Tibial artery (tissue), 4 donors: ENCODE measurements around the gene F12.

Source experiments
- DNase-seq, 2 donors: peaks; one replicate each; pipeline ENCODE4 v3.0.0-alpha.2; 2019
- H3K27ac ChIP-seq, 2 donors: fragments of 200-600 bp; sonication (generic) in 1 of 2; 1 replicate in 1 of 2; 2 replicates in 1 of 2; pipeline ENCODE4 v1.5.1; 2018 to 2019; ENCODE audit warnings: mild to moderate bottlenecking in 1 of 2
- H3K27me3 ChIP-seq, 2 donors: fragments of 200-600 bp; sonication (generic) in 1 of 2; one replicate each; pipeline versions ENCODE4 v1.5.1 to v1.6.0; 2016 to 2019
- H3K36me3 ChIP-seq, 3 donors: fragments of 200-600 bp; sonication (generic) in 2 of 3; one replicate each; pipeline ENCODE4 v1.5.1; 2016 to 2019; ENCODE audit warnings: mild to moderate bottlenecking in 2 of 3
- H3K4me1 ChIP-seq, 4 donors: fragments of 200-600 bp; sonication (generic) in 2 of 4; 1 replicate in 3 of 4; 2 replicates in 1 of 4; pipeline ENCODE4 v1.5.1; 2016 to 2019
- H3K4me3 ChIP-seq, 2 donors: fragments of 200-600 bp; sonication (generic) in 1 of 2; 1 replicate in 1 of 2; 2 replicates in 1 of 2; pipeline ENCODE4 v1.5.1; 2018 to 2019; ENCODE audit warnings: mild to moderate bottlenecking in 2 of 2
- H3K9me3 ChIP-seq, 3 donors: fragments of 200-600 bp; sonication (generic) in 1 of 3; one replicate each; pipeline ENCODE4 v1.5.1; 2016 to 2019
- CTCF ChIP-seq, 2 experiments: fragments of 200-600 bp in 1 of 2; fragments of 450-650 bp in 1 of 2; IDR thresholded peaks; one replicate each; pipeline ENCODE4 v1.5.1; 2017 to 2019; ENCODE audit warnings: antibody characterized with exemption in 2 of 2, mild to moderate bottlenecking in 1 of 2, moderate library complexity in 1 of 2
- intact Hi-C: fragments of 100-400 bp; cut with DNase I; formaldehyde crosslinking; loops from one replicate; pipeline ENCODE4 v1.15.0; 2023; ENCODE audit warnings: low total_unique reads

F12 gene

DNA sequence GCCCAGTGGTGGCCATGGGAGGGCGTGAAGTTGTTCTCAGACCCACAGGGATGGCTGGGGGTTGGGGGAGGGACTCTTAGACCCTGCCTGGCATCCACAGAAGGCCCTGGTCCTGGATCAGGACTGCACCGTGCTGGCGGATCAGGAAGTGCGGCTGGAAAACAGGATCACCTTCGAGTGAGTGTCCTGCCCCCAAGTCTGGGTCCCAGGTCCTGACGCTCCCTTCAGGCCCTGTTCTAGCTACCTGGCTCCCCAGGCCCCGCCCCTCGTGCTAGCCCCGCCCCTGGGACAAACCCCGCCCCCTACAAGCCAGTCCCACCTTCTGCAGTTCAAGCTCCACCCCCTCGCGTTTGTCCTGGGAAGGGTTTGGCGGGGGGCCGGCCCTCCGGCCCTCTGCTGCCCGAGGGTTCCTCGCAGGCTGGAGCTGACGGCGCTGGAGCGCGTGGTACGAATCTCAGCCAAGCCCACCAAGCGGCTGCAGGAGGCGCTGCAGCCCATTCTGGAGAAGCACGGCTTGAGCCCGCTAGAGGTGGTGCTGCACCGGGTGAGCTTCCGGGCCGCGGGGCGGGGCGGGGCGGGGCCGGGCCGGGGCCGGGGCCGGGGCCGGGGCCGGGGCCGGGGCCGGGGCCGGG, 38.8 kb downstream of the F12 start:
- no peak overlapping the region for H3K27ac ChIP-seq

DNA sequence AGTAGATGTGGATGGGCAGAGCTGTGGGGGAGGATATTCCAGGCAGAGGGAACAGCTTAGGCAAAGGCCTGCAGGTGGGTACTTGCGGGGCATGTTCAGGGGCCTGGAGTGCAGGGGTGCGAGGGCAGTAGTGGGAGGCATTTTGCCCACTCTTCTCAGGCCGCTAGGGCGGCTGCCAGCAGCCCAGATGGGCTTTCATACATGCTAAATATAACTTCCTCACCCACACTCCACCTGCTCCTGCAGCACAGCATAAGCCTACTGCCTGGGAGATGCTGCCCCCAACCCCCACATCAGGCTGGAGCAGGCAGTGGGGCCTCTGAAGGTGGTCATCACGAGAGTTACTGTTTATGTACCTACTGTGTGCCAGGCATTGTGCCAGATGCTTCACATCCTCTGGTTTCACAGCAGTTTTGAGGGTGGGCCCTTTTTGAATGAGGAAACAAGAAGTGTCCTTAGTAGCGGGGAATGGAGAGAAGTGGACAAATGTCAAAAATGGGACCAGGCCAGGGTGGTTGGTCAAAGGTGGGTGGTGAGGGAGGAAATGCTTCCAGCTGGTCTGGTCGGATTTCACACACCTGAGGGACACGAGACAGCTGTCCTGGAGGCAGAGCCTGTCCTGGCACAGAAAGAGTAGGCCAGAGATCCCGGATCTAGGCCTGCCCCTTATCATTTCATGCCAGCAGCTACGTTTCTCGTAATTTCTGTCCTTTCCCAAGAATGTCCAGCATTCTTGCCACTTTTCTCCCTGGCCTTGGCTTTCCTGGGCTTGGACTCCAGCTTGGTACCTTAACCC, 39.5 kb downstream of the F12 start:
- H3K36me3 ChIP-seq = peaks cover 0 to 6% (median 0%) of the 10 kb centered on the region in 3 donors
- no peaks in the 10 kb centered on the region for H3K9me3 ChIP-seq
- H3K4me1 ChIP-seq = peaks cover 0 to 35% (median 20%) of the 10 kb centered on the region in 4 donors
- H3K4me3 ChIP-seq = no peak overlapping the region
- no peak for TF ChIP-seq CTCF (IDR thresholded peaks at IDR 0.05)
- no peak for DNase-seq
- H3K27ac ChIP-seq = no peak overlapping the region
- intact Hi-C loops = no loop called here
- H3K27me3 ChIP-seq = peaks cover 0 to 16% of the 10 kb centered on the region in 2 donors

More for the DNA sequence above, 38.8 kb downstream of the F12 start:
- DNase-seq = peak; percentile 57 to 88
- TF ChIP-seq CTCF (IDR thresholded peaks at IDR 0.05) = peak; percentile 24 to 40
- Histone ChIP-seq H3K4me1 (peaks cover 0 to 35% (median 20%) of the 10 kb centered on the region in 4 donors), H3K36me3 (peaks cover 0 to 6% (median 0%) of the 10 kb centered on the region in 3 donors), H3K27me3 (peaks cover 0 to 16% of the 10 kb centered on the region in 2 donors), H3K9me3 (no peaks in the 10 kb centered on the region), H3K4me3 (peak overlapping the region; percentile 43 to 44)
- intact Hi-C loops = no loop called here

- no peak for DNase-seq
- Histone ChIP-seq H3K4me3 (no peak overlapping the region), H3K27ac (no peak overlapping the region), H3K36me3 (peaks cover 0 to 6% (median 0%) of the 10 kb centered on the region in 3 donors), H3K27me3 (peaks cover 0 to 15% of the 10 kb centered on the region in 2 donors), H3K9me3 (no peaks in the 10 kb centered on the region), H3K4me1 (peaks cover 0 to 35% (median 20%) of the 10 kb centered on the region in 4 donors)
- peak in 1 of 2 experiments; percentile 42 for TF ChIP-seq CTCF (IDR thresholded peaks at IDR 0.05)
- intact Hi-C loops = no loop called here
These were observed 40.3 kb downstream of the F12 start for GRCh38 chr5:177368869-177369644.

DNA sequence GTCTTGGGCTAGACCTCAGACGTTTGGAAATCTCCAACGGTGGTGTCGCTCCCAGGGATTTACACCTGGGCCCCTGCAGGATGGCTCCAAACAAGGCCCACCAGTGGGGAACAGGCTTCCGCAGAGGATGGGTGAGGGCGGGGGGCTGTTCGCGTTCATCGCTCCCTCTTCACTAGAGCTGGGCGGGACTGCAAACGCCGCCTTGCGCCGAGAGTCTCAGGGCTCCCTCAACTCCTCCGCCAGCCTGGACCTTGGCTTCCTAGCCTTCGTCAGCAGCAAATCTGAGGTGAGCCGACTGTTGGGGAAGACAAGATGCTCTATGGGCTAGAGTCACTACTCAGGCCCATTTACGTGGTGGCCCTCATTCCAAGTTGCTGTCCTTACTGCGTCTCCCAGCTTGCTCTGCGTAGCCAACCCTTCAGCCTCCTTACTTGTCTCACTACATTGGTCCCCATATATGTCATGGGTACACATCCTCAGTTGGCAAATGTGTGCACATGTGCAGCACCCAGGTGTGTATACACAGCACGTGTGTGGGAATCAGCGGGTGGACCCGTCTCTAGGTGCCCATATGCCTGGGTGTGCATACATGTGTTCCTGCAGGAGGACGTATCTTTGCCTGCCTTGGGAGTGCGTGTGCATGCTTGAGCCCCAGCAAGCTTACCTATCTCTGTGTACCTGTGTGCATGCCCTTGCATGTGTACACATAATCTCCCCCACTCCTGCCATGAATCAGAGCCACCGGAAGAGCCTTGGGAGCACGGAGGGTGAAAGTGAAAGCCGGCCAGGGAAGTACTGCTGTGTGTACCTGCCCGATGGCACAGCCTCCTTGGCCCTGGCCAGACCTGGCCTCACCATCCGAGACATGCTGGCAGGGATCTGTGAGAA, 41.1 kb downstream of the F12 start:
- H3K4me3 ChIP-seq = peak overlapping the region in 1 of 2 donors; percentile 68
- intact Hi-C loops = no loop called here
- no peak overlapping the region for H3K27ac ChIP-seq
- DNase-seq = no peak
- H3K4me1 ChIP-seq = peaks cover 0 to 41% (median 27%) of the 10 kb centered on the region in 4 donors
- peaks cover 0 to 6% (median 0%) of the 10 kb centered on the region in 3 donors for H3K36me3 ChIP-seq
- peaks cover 0 to 6% of the 10 kb centered on the region in 2 donors for H3K27me3 ChIP-seq
- H3K9me3 ChIP-seq = no peaks in the 10 kb centered on the region
- no peak for TF ChIP-seq CTCF (IDR thresholded peaks at IDR 0.05)
